GM18867 (cell line): ENCODE measurements around the gene TPSD1.
"Not testable (repeated sequence)": the region's sequence is repeated elsewhere in the genome, so short reads cannot be mapped to it uniquely, and the experiment has no call there.

ENCODE experiments used
- ATAC-seq: cut with Tn5 transposase; IDR thresholded peaks from one replicate; pipeline ENCODE4 v1.9.1; 2021; ENCODE audit warnings: mild to moderate bottlenecking, moderate library complexity; ENCODE audit not compliant: unreplicated experiment

The TPSD1 gene

DNA sequence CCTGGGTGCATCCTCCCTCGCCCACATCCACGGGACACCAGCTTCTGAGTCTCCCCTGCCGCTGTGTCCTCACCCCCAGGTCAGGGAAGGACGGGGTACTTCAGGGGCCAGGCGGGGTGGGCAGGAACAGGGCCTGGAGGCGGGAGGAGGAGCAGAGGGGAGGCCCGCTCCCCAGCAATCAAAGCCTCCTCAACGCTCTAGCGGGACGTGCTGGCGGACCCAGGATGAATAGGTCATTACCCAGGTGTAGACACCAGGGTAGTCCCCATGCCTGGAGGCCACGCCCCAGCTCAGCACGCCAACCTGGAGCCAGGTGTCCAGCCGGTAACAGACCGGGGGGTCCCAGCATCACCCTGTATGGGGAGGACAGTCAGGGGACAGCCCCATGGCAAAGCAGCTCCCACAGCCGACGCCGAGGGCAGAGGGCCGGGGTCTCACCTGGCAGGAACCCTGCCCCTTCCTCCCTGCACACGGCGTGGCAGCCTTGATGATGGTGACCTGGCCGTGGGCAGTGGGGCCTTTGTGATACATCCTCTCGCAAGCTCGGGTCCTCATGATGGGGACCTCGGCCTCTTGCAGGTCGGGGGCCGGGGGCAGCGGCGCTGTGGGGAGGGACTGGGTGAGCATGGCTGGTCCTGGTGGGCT is 24.2 kb downstream of the TPSD1 start:
- ATAC-seq = no peak

- no peak for ATAC-seq
Observed at GRCh38 chr16:1280783-1281182, 24.9 kb downstream of the TPSD1 start.

DNA sequence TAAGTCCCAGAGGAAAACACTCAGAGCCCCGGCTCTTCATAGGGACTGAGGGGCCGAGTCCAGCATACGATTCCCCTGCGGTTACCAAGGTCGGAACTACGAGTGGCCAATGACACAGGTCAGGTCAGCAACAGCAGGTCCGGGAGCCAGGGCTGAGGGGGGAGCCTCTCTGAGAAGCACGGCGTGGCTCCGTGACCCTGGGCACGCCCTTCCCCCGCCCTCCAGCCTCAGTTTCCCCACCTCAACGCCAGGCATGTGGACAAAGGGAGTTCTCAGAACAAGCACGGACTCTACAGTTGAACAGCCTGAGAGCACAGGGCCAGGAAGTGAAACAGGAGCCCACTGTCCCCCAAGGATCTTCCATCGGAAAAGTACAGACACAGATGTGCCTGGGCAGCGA is 25.6 kb downstream of the TPSD1 start:
- ATAC-seq = no peak

DNA sequence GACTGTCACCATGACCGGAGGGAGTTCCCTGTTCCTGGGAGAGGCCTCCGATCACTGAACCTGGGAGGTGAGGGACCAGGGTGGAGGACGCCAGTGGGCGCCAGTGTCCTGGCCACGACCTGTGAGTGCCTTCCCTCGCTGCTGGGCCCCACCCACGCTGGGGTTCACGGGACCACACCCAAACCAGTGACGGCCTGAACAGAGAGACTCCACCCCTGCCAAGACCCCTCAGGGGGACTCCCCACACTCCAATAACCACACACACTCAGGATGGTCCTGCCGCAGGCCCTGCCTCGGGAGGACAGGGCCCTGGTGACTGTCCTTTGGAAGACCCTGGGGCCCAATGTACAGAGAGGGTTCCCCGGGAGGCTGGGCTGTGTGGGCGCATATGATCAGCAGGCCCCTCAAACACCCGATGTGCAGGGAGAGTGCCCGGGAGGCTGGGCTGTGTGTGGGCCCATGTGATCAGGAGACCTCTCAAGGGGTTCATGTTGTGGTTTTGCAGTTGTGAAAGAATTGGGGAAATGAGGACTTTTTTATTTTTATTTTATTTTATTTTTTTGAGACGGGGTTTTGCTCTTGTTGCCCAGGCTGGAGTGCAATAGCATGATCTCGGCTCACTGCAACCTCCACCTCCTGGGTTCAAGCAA is 26.6 kb downstream of the TPSD1 start:
- no peak for ATAC-seq

DNA sequence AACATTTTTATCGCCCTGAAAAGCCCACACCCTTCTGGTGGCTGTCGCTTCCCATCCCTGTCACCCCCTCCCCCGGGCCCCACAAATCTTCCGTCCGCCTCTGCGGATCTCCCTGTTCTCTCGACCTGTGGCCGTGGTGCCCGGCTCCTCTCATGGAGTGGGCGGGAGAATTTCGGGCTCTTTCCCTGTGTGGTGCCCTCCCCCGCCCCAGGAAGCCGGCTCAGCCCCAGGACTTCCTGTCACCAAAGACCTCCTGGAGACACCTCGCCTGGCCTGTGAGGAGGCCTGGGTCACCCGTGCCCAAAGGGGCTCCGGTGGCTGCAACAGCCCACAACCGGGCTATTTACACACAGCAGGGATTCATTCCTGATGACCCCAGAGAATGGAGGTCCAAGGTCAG is 27.4 kb downstream of the TPSD1 start:
- ATAC-seq = no peak

DNA sequence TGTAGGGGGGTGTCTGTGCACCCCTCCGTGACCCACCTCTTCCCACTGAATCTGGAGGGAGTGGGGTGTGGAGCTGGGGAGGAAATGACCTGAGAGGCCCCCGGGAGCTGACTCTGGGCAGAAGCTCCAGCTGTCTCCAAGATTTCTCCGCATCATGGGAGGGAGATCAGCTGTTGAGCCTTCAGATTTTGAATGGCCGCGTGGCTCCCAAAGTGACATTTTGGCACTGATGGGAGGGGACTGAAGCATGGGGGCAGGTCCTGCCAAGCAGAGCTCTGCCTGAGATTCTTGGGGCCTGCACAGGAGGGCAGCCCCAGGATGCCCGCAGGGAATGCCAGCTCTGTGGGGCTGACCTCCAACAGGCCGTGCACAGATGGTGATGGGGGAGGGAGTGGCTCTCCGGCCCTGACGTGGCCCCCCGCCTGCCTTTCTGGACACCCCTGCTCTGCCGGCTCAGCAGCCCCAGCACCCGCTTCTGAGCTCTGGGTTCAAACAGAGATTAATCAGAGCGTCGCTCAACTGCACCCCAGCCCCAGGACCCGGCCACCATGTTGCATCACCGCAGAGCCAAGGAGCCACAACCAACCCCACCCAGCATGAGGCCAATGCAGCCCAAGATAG is 28.2 kb downstream of the TPSD1 start:
- ATAC-seq = no peak

- no peak for ATAC-seq
Observed at GRCh38 chr16:1285669-1286512, 30.0 kb downstream of the TPSD1 start.

DNA sequence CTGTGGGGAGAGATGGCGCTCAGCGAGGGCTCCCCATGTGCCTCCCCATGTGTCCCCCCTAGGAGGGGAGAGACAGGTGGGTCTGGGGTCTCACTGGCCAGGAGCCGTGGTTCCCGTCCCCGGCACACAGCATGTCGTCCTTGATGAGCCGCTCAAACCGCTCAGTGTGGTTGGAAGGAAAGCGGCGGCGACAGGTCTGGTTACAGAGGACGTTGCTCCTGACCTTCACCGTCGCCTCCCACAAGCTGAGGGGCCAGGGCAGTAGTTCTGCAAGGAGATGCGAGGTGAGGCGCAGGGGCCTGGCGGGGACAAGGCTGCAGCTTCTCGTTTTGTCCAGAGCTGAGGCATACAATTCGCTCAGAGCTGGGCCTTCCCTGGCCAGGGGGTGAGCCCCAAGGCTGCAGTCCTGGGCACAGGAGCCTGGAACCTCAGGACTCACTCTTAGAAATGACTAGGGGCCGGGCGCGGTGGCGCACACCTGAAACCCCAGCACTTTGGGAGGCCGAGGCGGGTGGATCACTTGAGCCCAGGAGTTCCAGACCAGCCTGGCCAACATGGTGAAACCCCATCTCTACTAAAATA is 30.7 kb downstream of the TPSD1 start:
- no peak for ATAC-seq

- no peak for ATAC-seq
Observed at GRCh38 chr16:1287982-1288670, 32.3 kb downstream of the TPSD1 start.

GRCh38 chr16:1288813-1289476 is 33.1 kb downstream of the TPSD1 start:
- ATAC-seq = no peak

GRCh38 chr16:1289477-1289866 is 33.6 kb downstream of the TPSD1 start:
- ATAC-seq = no peak

- no peak for ATAC-seq
Observed at GRCh38 chr16:1290063-1290501, 34.2 kb downstream of the TPSD1 start.

- ATAC-seq = no peak
Observed at GRCh38 chr16:1290860-1291575, 35.1 kb downstream of the TPSD1 start.

DNA sequence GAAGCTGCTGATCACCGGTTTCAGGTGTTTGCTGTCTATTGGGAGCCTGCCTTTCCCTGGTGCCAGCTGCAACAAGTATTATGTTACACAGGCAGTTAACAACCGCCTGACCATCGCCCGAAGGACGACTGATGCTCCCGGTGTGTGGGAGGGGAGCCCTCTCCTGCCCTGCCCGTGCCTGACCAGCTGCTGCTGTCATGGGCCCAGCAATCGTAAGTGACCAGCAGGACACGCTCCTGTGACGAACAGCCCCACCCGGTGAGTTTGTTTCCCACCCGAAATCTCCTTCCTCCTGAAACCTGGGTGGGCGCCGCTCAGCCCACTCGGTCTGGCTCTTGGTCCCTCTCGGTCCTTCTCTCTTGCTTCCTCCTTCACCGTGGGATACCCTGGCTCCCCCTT is 35.7 kb downstream of the TPSD1 start:
- no peak for ATAC-seq

DNA sequence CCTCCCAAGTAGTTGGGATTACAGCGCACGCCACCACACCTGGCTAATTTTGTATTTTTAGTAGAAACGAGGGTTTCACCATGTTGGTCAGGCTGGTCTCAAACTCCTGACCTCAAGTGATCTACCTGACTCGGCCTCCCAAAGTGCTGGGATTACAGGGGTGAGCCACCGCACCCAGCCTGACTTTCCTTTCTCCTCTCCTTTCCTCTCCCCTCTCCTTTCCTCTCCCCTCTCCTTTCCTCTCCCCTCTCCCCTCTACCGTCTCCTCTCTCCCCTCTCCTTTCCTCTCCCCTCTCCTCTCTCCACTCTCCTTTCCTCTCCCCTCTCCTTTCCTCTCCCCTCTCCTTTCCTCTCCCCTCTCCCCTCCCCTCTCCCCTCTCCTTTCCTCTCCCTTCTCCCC is 36.3 kb downstream of the TPSD1 start:
- not testable (repeated sequence) for ATAC-seq

DNA sequence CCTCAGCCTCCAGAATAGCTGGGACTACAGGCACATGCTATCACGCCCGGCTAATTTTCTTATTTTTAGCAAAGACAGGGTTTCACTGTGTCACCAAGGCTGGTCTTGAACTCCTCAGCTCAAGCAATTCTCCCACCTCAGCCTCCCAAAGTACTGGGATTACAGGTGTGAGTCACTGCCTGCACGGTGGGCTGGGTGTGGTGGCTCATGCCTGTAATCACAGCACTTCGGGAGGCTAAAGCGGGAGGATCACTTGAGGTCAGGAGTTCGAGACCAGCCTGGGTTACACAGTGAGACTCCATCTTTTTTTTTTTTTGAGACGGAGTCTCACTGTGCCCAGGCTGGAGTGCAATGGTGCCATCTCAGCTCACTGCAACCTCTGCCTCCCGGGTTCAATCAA is 36.9 kb downstream of the TPSD1 start:
- not testable (repeated sequence) for ATAC-seq

DNA sequence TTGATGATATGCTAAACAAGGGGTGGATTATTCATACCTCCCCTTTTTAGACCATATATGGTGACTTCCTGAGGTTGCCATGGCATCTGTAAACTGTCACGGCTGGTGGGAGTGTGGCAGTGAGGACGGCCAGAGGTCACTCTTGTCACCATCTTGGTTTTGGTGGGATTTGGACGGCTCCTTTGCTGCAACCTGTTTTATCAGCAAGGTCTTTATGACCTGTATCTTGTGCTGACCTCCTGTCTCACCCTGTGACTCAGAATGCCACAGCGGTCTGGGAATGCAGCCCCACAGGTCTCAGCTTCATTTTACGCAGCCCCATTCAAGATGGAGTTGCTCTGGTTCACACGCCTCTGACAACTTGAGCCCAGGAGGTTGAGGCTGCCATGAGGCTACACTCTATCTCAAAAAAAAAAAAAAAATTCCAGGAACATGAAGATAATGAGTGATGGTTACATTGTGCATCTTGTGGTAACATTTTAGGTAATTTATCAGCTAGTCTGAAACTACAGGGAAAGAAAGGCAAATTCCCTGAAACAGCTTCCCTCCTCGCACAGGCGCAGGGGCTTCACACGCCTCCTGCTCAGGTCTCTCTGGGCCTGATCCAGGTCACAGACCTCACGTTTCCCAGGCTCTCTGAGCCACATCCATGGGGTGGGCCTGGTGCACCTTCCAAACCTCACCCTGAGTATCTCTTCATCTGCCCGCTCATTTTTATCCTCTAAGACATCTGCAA is 38.2 kb downstream of the TPSD1 start:
- no peak for ATAC-seq

- ATAC-seq = no peak
Observed at GRCh38 chr16:1295465-1295864, 39.6 kb downstream of the TPSD1 start.

DNA sequence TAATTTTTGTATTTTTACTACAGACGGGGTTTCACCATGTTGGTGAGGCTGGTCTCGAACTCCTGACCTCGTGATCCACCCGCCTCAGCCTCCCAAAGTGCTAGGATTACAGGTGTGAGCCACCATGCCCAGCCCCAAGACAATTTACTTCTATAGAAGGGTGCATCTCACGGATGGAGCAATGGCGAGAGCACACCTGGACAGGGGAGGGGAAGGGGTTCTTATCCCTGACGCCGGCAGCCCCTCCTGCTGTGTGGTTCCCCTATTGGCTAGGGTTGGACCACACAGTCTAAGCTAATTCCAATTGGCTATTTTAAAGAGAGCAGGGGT is 40.8 kb downstream of the TPSD1 start:
- ATAC-seq = not testable (repeated sequence)
